Measurements from ENCODE around the gene HAGHL. TPM values are rescaled to one million over a fixed set of nuclear protein-coding genes. Genes with fewer than 3 reads are reported as not detected.
A peak's percentile ranks its signal among the peaks of the same experiment; 100 is the strongest.

Gene HAGHL
- polyA plus RNA-seq, 1 donor (not counting 4 experiments of a cell fraction or from before 2014, with no cell fraction given), result 8.0 TPM

DNA sequence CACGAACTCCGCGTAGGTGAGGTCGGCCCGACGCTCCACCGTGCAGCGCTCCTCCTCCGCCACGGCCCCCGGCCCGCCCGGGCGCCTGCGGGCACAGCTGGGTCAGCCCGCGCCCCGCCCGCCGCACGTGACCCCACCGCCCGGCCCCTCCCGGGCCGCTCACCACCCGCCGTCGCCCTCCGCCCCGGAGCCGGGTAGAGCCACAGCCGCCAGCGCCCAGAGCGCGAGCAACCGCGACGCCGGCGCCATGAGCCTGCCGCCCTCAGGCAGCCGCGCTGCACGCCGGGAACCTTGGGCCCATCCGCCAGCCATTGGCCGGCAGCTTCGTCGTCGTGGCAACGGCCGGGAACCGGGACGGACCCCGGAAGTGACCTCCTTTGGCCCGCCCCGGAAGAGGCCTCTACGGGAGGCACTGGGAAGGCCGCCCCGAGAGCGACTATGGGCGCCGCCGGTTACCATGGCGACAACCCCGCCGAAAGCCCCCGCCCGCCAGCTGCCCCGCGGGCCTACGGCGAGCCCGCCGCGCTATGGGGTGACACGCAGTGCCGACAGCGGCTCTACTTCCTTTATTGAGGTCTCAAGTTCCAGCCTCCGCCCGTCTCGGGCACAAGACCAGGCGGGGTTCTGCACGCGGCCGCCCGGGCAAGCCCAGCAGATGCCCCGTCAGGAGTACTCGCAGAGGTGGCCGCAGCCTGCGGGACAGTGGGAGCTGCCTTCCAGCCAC lies 42.7 kb upstream of the HAGHL start, which contains the start of gene JMJD8:
JMJD8 (minus strand) TSS at position 264 of the 724 bp plus-strand sequence; CDS start at position 249, 15 bp downstream.
- H3K4me1 ChIP-seq (ENCODE audit: control insufficient read depth, extremely low read depth, insufficient read depth, low read length), result peaks cover 27% of the 10 kb centered on the region

DNA sequence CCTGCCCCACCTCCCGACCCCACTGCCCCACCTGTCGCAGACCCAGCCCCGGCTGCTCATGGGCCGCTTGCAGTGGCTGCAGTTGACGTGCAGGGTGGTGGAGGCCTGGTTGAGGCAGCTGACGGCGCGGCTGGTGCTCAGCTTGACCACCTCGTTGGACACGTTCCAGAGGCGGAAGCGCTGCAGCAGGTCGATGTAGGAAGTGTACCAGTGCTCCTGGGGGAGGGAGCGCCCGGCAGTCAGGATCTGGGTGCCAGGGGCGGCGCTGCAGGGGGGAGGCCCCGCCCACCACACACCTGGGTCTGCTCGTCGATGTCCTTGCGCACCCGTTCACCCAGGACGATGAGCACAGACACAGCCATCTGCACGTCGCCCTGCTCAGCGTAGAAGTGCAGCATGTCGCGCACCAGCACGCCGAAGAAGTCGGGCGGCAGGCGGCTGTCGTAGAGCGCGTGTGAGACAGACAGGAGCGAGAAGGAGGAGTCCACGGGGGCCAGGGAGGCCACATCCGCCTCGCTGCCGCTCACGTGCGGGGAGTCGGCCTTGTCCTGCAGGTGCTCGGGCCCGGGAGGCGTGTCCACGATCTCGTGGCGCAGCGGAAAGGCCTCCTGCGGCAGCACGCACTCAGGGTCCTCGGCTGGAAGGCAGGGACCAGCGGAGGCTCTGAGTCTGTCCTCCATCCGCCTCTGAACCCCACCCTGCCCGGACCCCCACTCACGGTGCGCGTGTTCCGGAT lies 41.8 kb upstream of the HAGHL start:
- dilution Hi-C loops (cut with MboI; ENCODE audit: extremely low pct_ligation_motif_present, low sequenced_read_pairs), result no loop called here
- Histone ChIP-seq H3K27ac (ENCODE audit: control insufficient read depth, insufficient read depth, low read length) (no peak overlapping the region), H3K4me2 (ENCODE audit: control insufficient read depth, extremely low read depth, insufficient read depth, low read depth, low read length) (peak overlapping the region; percentile 27), H3K4me1 (ENCODE audit: control insufficient read depth, extremely low read depth, insufficient read depth, low read length) (peaks cover 33% of the 10 kb centered on the region), H3K27me3 (ENCODE audit: control insufficient read depth, extremely low read depth, insufficient read depth, low read length) (no peaks in the 10 kb centered on the region), H3K9me3 (ENCODE audit: control insufficient read depth, low read depth, low read length) (no peaks in the 10 kb centered on the region), H3K9me1 (ENCODE audit: control insufficient read depth, extremely low read depth, insufficient read depth, low read length) (no peaks in the 10 kb centered on the region), H3K79me2 (ENCODE audit: control insufficient read depth, insufficient read depth, low read length) (peaks cover 41% of the 10 kb centered on the region), H3K4me3 (ENCODE audit: control insufficient read depth in 2 of 3, extremely low read depth in 1 of 3, insufficient read depth in 2 of 3, low read depth in 1 of 3, low read length in 3 of 3) (peak overlapping the region in 1 of 3 experiments; percentile 60), H3K36me3 (ENCODE audit: control insufficient read depth in 2 of 2, extremely low read depth in 1 of 2, insufficient read depth in 2 of 2, low read length in 2 of 2) (peaks cover 12 to 37% of the 10 kb centered on the region in 2 experiments), H4K20me1 (ENCODE audit: control insufficient read depth, extremely low read depth, insufficient read depth, low read length) (peaks cover 16% of the 10 kb centered on the region), H2AFZ (ENCODE audit: control insufficient read depth, low read length) (no peak overlapping the region), H3K9ac (ENCODE audit: control insufficient read depth, extremely low read depth, insufficient read depth, low read length) (no peak overlapping the region)
- no peak for TF ChIP-seq EZH2 (IDR thresholded peaks at IDR 0.05; ENCODE audit: low read length)
- TF ChIP-seq, protein P1, sequence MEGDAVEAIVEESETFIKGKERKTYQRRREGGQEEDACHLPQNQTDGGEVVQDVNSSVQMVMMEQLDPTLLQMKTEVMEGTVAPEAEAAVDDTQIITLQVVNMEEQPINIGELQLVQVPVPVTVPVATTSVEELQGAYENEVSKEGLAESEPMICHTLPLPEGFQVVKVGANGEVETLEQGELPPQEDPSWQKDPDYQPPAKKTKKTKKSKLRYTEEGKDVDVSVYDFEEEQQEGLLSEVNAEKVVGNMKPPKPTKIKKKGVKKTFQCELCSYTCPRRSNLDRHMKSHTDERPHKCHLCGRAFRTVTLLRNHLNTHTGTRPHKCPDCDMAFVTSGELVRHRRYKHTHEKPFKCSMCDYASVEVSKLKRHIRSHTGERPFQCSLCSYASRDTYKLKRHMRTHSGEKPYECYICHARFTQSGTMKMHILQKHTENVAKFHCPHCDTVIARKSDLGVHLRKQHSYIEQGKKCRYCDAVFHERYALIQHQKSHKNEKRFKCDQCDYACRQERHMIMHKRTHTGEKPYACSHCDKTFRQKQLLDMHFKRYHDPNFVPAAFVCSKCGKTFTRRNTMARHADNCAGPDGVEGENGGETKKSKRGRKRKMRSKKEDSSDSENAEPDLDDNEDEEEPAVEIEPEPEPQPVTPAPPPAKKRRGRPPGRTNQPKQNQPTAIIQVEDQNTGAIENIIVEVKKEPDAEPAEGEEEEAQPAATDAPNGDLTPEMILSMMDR (optimal IDR thresholded peaks at IDR 0.05 in 1 of 3, IDR thresholded peaks at IDR 0.05 in 1 of 3, conservative IDR thresholded peaks at IDR 0.05 in 1 of 3; ENCODE audit: extremely low read depth in 1 of 3, insufficient read depth in 2 of 3, low read length in 3 of 3), result no peak
- DNase-seq (ENCODE audit: low read depth, low spot score), result no peak
- FAIRE-seq, result no peak

More for the DNA sequence above, 42.7 kb upstream of the HAGHL start, which contains the start of gene JMJD8:
- H3K9me3 ChIP-seq (ENCODE audit: control insufficient read depth, low read depth, low read length), result no peaks in the 10 kb centered on the region
- H3K36me3 ChIP-seq (ENCODE audit: control insufficient read depth in 2 of 2, extremely low read depth in 1 of 2, insufficient read depth in 2 of 2, low read length in 2 of 2), result peaks cover 12 to 37% of the 10 kb centered on the region in 2 experiments
- H4K20me1 ChIP-seq (ENCODE audit: control insufficient read depth, extremely low read depth, insufficient read depth, low read length), result peaks cover 16% of the 10 kb centered on the region
- no peaks in the 10 kb centered on the region for H3K9me1 ChIP-seq (ENCODE audit: control insufficient read depth, extremely low read depth, insufficient read depth, low read length)
- dilution Hi-C loops (cut with MboI; ENCODE audit: extremely low pct_ligation_motif_present, low sequenced_read_pairs), result no loop called here
- H3K9ac ChIP-seq (ENCODE audit: control insufficient read depth, extremely low read depth, insufficient read depth, low read length), result peak within 1 kb of the TSS; percentile 60
- peaks cover 37% of the 10 kb centered on the region for H3K79me2 ChIP-seq (ENCODE audit: control insufficient read depth, insufficient read depth, low read length)
- FAIRE-seq, result no peak
- H3K4me3 ChIP-seq (ENCODE audit: control insufficient read depth in 2 of 3, extremely low read depth in 1 of 3, insufficient read depth in 2 of 3, low read depth in 1 of 3, low read length in 3 of 3), result peak within 1 kb of the TSS; percentile 60 to 68 (median 66)
- no peaks in the 10 kb centered on the region for H3K27me3 ChIP-seq (ENCODE audit: control insufficient read depth, extremely low read depth, insufficient read depth, low read length)
- DNase-seq (ENCODE audit: low read depth, low spot score), result no peak
- peak within 1 kb of the TSS; percentile 36 for H3K27ac ChIP-seq (ENCODE audit: control insufficient read depth, insufficient read depth, low read length)
- TF ChIP-seq EZH2 (IDR thresholded peaks at IDR 0.05; ENCODE audit: low read length), result no peak
- TF ChIP-seq, protein P1 (optimal IDR thresholded peaks at IDR 0.05 in 1 of 3, IDR thresholded peaks at IDR 0.05 in 1 of 3, conservative IDR thresholded peaks at IDR 0.05 in 1 of 3; ENCODE audit: extremely low read depth in 1 of 3, insufficient read depth in 2 of 3, low read length in 3 of 3), result no peak
- no peak within 1 kb of the TSS for H2AFZ ChIP-seq (ENCODE audit: control insufficient read depth, low read length)
- H3K4me2 ChIP-seq (ENCODE audit: control insufficient read depth, extremely low read depth, insufficient read depth, low read depth, low read length), result peak within 1 kb of the TSS; percentile 80

All from keratinocyte (primary cell).